Fibroblast of lung (primary cell): ENCODE results near the gene LZTR1.

Source experiments
- CTCF ChIP-seq, 2 donors: IDR thresholded peaks in 1 of 2; conservative IDR thresholded peaks in 1 of 2; 1 replicate in 1 of 2; 2 replicates in 1 of 2; pipeline ENCODE4 v1.5.1; 2011 to 2012; ENCODE audit warnings: low read length in 2 of 2, control low read depth in 1 of 2, inconsistent platforms in 1 of 2, low read depth in 1 of 2, mild to moderate bottlenecking in 1 of 2
- EZH2 ChIP-seq: IDR thresholded peaks from 2 replicates; pipeline ENCODE4 v1.5.1; 2012; ENCODE audit warnings: low read length, control low read depth, mild to moderate bottlenecking; ENCODE audit errors: missing control alignments

- TF ChIP-seq CTCF (conservative IDR thresholded peaks at IDR 0.05 in 1 of 2, IDR thresholded peaks at IDR 0.05 in 1 of 2; ENCODE audit: low read depth in 1 of 2, low read length in 2 of 2) (no peak), EZH2 (peak; percentile 68)
Observed at GRCh38 chr22:20964090-20964798, 17.9 kb upstream of the LZTR1 start.
